ENCODE data around the gene ECHDC3. TPM values are rescaled to one million over a fixed set of nuclear protein-coding genes. Genes with fewer than 3 reads are reported as not detected.
"Not testable (repeated sequence)": the region's sequence is repeated elsewhere in the genome, so short reads cannot be mapped to it uniquely, and the experiment has no call there.

Gene ECHDC3
- total and polyA plus RNA-seq, 2 of the 13 experiments (the other 11 are each of a cell fraction or from before 2014, with no cell fraction given): not detected

- H3K27ac ChIP-seq (ENCODE audit: extremely low read length, insufficient read depth, low read length); H2AFZ ChIP-seq (ENCODE audit: low read length); H4K20me1 ChIP-seq (ENCODE audit: insufficient read depth, low read length); in situ Hi-C loops (cut with HindIII; ENCODE audit: extremely low pct_ligation_motif_present, low pct_unique_long_range_greater_than_20kb); H3K4me2 ChIP-seq (ENCODE audit: low read depth, low read length); CTCF ChIA-PET (ENCODE audit: low intra/inter-chr PET ratio, low total read pairs); BruUV-seq (replicated peaks); H3K9me3 ChIP-seq (ENCODE audit: low read length); H3K79me2 ChIP-seq (ENCODE audit: insufficient read depth, low read length); FAIRE-seq; H3K36me3 ChIP-seq (replicated peaks in 1 of 2; ENCODE audit: control insufficient read depth in 1 of 2, insufficient read depth in 2 of 2, low read length in 2 of 2); H3K4me3 ChIP-seq (replicated peaks in 1 of 3; ENCODE audit: insufficient read depth in 1 of 3, low read depth in 2 of 3, low read length in 3 of 3); DNase-seq (ENCODE audit: low spot score); intact Hi-C loops (cut with micrococcal nuclease; ENCODE audit: unreplicated experiment); H3K9ac ChIP-seq (ENCODE audit: insufficient read depth, low read depth, low read length); H3K27me3 ChIP-seq (ENCODE audit: control insufficient read depth in 1 of 2, insufficient read depth in 2 of 2, low read length in 2 of 2); TF ChIP-seq FOXP1 (IDR thresholded peaks at IDR 0.05): not testable (repeated sequence)
- POLR2A ChIA-PET: interaction anchor here (1.6 kb wide), 1 partner anchor 9 kb away, joined by 11 read pairs; no protein-coding TSS in a partner anchor
- H3K4me1 ChIP-seq (ENCODE audit: insufficient read depth, low read length): peaks cover 78% of the 10 kb centered on the region
- WGBS (ENCODE audit: low lambda C conversion rate): 44% methylated on average over 6 of the region's 6 CpGs
- ATAC-seq: peak; percentile 24; the same call in 2 of the 3 replicates
- TF ChIP-seq ZBTB3 (CRISPR knock-in tag; IDR thresholded peaks at IDR 0.05; ENCODE audit: borderline replicate concordance, low read depth) (peak; percentile 79; the same call in 1 of the 2 replicates), RARA (CRISPR knock-in tag; IDR thresholded peaks at IDR 0.05) (peak; percentile 73), TFAP4 (IDR thresholded peaks at IDR 0.05; ENCODE audit: borderline replicate concordance, low read depth) (peak; percentile 67), ETV5 (CRISPR knock-in tag; IDR thresholded peaks at IDR 0.05; ENCODE audit: borderline replicate concordance) (peak; percentile 39; the same call in 1 of the 2 replicates), FOXP1 (CRISPR knock-in tag; IDR thresholded peaks at IDR 0.05) (peak; percentile 61; the same call in 1 of the 2 replicates), BCL6 (CRISPR knock-in tag; IDR thresholded peaks at IDR 0.05) (peak; percentile 81), ZNF3 (CRISPR knock-in tag; IDR thresholded peaks at IDR 0.05) (peak; percentile 80), ZBTB4 (CRISPR knock-in tag; IDR thresholded peaks at IDR 0.05; ENCODE audit: borderline replicate concordance) (0 out of 2 replicates have a peak, but pooled peaks have one; percentile 38)
- TF ChIP-seq, protein P1, sequence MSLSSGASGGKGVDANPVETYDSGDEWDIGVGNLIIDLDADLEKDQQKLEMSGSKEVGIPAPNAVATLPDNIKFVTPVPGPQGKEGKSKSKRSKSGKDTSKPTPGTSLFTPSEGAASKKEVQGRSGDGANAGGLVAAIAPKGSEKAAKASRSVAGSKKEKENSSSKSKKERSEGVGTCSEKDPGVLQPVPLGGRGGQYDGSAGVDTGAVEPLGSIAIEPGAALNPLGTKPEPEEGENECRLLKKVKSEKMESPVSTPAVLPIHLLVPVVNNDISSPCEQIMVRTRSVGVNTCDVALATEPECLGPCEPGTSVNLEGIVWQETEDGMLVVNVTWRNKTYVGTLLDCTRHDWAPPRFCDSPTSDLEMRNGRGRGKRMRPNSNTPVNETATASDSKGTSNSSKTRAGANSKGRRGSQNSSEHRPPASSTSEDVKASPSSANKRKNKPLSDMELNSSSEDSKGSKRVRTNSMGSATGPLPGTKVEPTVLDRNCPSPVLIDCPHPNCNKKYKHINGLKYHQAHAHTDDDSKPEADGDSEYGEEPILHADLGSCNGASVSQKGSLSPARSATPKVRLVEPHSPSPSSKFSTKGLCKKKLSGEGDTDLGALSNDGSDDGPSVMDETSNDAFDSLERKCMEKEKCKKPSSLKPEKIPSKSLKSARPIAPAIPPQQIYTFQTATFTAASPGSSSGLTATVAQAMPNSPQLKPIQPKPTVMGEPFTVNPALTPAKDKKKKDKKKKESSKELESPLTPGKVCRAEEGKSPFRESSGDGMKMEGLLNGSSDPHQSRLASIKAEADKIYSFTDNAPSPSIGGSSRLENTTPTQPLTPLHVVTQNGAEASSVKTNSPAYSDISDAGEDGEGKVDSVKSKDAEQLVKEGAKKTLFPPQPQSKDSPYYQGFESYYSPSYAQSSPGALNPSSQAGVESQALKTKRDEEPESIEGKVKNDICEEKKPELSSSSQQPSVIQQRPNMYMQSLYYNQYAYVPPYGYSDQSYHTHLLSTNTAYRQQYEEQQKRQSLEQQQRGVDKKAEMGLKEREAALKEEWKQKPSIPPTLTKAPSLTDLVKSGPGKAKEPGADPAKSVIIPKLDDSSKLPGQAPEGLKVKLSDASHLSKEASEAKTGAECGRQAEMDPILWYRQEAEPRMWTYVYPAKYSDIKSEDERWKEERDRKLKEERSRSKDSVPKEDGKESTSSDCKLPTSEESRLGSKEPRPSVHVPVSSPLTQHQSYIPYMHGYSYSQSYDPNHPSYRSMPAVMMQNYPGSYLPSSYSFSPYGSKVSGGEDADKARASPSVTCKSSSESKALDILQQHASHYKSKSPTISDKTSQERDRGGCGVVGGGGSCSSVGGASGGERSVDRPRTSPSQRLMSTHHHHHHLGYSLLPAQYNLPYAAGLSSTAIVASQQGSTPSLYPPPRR (CRISPR knock-in tag; IDR thresholded peaks at IDR 0.05; ENCODE audit: borderline replicate concordance): 0 out of 2 replicates have a peak, but pooled peaks have one; percentile 16
- TF ChIP-seq, protein P2, sequence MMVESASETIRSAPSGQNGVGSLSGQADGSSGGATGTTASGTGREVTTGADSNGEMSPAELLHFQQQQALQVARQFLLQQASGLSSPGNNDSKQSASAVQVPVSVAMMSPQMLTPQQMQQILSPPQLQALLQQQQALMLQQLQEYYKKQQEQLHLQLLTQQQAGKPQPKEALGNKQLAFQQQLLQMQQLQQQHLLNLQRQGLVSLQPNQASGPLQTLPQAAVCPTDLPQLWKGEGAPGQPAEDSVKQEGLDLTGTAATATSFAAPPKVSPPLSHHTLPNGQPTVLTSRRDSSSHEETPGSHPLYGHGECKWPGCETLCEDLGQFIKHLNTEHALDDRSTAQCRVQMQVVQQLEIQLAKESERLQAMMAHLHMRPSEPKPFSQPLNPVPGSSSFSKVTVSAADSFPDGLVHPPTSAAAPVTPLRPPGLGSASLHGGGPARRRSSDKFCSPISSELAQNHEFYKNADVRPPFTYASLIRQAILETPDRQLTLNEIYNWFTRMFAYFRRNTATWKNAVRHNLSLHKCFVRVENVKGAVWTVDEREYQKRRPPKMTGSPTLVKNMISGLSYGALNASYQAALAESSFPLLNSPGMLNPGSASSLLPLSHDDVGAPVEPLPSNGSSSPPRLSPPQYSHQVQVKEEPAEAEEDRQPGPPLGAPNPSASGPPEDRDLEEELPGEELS (CRISPR knock-in tag; IDR thresholded peaks at IDR 0.05): 0 out of 2 replicates have a peak, but pooled peaks have one; percentile 28
These were observed 33.4 kb upstream of the ECHDC3 start for GRCh38 chr10:11708801-11709200.

All from HepG2 (cell line).